GM12878 (cell line): ENCODE results near the gene EXOSC10. TPM values are rescaled to one million over a fixed set of nuclear protein-coding genes. Genes with fewer than 3 reads are reported as not detected.

Experiments
- ATAC-seq: fragments of 200-7000 bp; cut with Tn5 transposase; 3 replicates; pipeline ENCODE4 v1.9.1; 2020; ENCODE audit warnings: mild to moderate bottlenecking, moderate library complexity
- BruUV-seq: library from RNA; stranded (reverse); fragments of 400-500 nt; replicated peaks from 2 replicates; lab custom pipeline; 2021; lab: Mats Ljungman, UMichigan
- CTCF ChIA-PET: fragments of 300-600 bp; sonication (Branson Sonifier 250); formaldehyde crosslinking; extraction: SDS; loops from one replicate; lab custom pipeline; 2021; ENCODE audit warnings: inconsistent platforms; lab: Yijun Ruan, JAX
- POLR2A ChIA-PET: fragments of 350-600 bp; formaldehyde crosslinking; extraction: SDS; loops from one replicate; lab custom pipeline; 2021; ENCODE audit warnings: inconsistent platforms; lab: Charles Lee
- RAD21 ChIA-PET: fragments of 300-600 bp; sonication (Branson Sonifier 250); formaldehyde crosslinking; loops from one replicate; lab custom pipeline; 2023; ENCODE audit warnings: antibody characterized with exemption; ENCODE audit not compliant: unreplicated experiment; lab: Charles Lee
- SMC1A ChIA-PET: fragments of 300-600 bp; sonication (Branson Sonifier 250); formaldehyde crosslinking; loops from one replicate; lab custom pipeline; 2023; ENCODE audit not compliant: unreplicated experiment, uncharacterized antibody; lab: Charles Lee
- DNase-seq: peaks from one replicate; pipeline ENCODE4 v3.0.0-alpha.2; 2011; ENCODE audit warnings: low read depth, low spot score
- FAIRE-seq: peaks from 3 replicates; lab custom pipeline; 2011; peaks lifted over from hg19 to GRCh38; lab: Jason Lieb, UNC
- H2AFZ ChIP-seq: 2 replicates; pipeline ENCODE4 v1.6.0; 2011; ENCODE audit warnings: low read depth, low read length, control low read depth; ENCODE audit not compliant: control insufficient read depth
- H3K27ac ChIP-seq: 2 replicates; pipeline ENCODE4 v1.5.1; 2011; ENCODE audit warnings: control low read depth; ENCODE audit not compliant: control insufficient read depth, insufficient read depth
- H3K27me3 ChIP-seq, 2 experiments: replicated peaks in 1 of 2; 2 replicates each; pipeline versions ENCODE4 v1.6.0 to v1.6.1; 2011; ENCODE audit warnings: low read length in 1 of 2; ENCODE audit not compliant: control insufficient read depth in 2 of 2, insufficient read depth in 2 of 2
- H3K36me3 ChIP-seq, 2 experiments: 2 replicates each; pipeline ENCODE4 v1.5.1; 2011; ENCODE audit warnings: low read length in 1 of 2; ENCODE audit not compliant: control insufficient read depth in 2 of 2, insufficient read depth in 2 of 2
- H3K4me1 ChIP-seq: 2 replicates; pipeline ENCODE4 v1.6.1; 2011; ENCODE audit warnings: mild to moderate bottlenecking, low read length, moderate library complexity, mixed read lengths; ENCODE audit not compliant: control insufficient read depth, insufficient read depth
- H3K4me2 ChIP-seq: 2 replicates; pipeline ENCODE4 v1.6.0; 2011; ENCODE audit warnings: control low read depth; ENCODE audit not compliant: control insufficient read depth, insufficient read depth
- H3K4me3 ChIP-seq: fragments of 200-600 bp; sonication (generic); 2 replicates; pipeline ENCODE4 v1.5.1; 2016
- H3K79me2 ChIP-seq: 2 replicates; pipeline ENCODE4 v1.6.0; 2011; ENCODE audit warnings: low read length; ENCODE audit not compliant: control insufficient read depth, insufficient read depth
- H3K9ac ChIP-seq: 2 replicates; pipeline ENCODE4 v1.8.0; 2011; ENCODE audit warnings: low read length, control low read depth, mixed read lengths; ENCODE audit not compliant: control insufficient read depth, insufficient read depth
- H3K9me3 ChIP-seq: replicated peaks from 3 replicates; pipeline ENCODE4 v1.5.1; 2011; ENCODE audit warnings: mild to moderate bottlenecking, low read length; ENCODE audit not compliant: control insufficient read depth, insufficient read depth
- H4K20me1 ChIP-seq: 2 replicates; pipeline ENCODE4 v1.6.0; 2011; ENCODE audit not compliant: control insufficient read depth, insufficient read depth
- BCLAF1 ChIP-seq: fragments of 450-650 bp; IDR thresholded peaks from 2 replicates; pipeline ENCODE4 v1.6.1; 2017; ENCODE audit warnings: antibody characterized with exemption, mild to moderate bottlenecking, moderate library complexity
- CHD2 ChIP-seq: IDR thresholded peaks from 2 replicates; pipeline ENCODE4 v1.6.1; 2011; ENCODE audit warnings: low read depth, low read length, improper control_type of control experiment, borderline replicate concordance
- E4F1 ChIP-seq: fragments of 450-650 bp; IDR thresholded peaks from 2 replicates; pipeline ENCODE4 v1.6.1; 2018; ENCODE audit warnings: borderline replicate concordance, mild to moderate bottlenecking; ENCODE audit not compliant: partially characterized antibody
- HDAC2 ChIP-seq: fragments of 200-600 bp; sonication (generic); IDR thresholded peaks from 2 replicates; pipeline ENCODE4 v1.6.1; 2017
- KDM1A ChIP-seq: fragments of 200-600 bp; sonication (generic); IDR thresholded peaks from 2 replicates; pipeline ENCODE4 v1.6.1; 2016; ENCODE audit warnings: borderline replicate concordance
- KLF5 ChIP-seq: fragments of 450-650 bp; IDR thresholded peaks from 2 replicates; pipeline ENCODE4 v1.6.1; 2014; ENCODE audit warnings: mild to moderate bottlenecking; ENCODE audit not compliant: partially characterized antibody
- NR2C2 ChIP-seq: IDR thresholded peaks from 2 replicates; pipeline ENCODE4 v1.6.1; 2011; ENCODE audit warnings: borderline replicate concordance, low read depth; ENCODE audit not compliant: control insufficient read depth, insufficient read length
- NR2F1 ChIP-seq: fragments of 450-650 bp; conservative IDR thresholded peaks from 2 replicates; pipeline ENCODE4 v1.6.1; 2017; ENCODE audit warnings: mild to moderate bottlenecking
- RAD21 ChIP-seq: IDR thresholded peaks from 2 replicates; pipeline ENCODE4 v1.6.1; 2011; ENCODE audit warnings: mild to moderate bottlenecking, low read depth, low read length, moderate library complexity; ENCODE audit not compliant: insufficient read depth
- REST ChIP-seq: IDR thresholded peaks from 2 replicates; pipeline ENCODE4 v1.6.1; 2012; ENCODE audit warnings: mild to moderate bottlenecking, low read depth, low read length
- SIX5 ChIP-seq: IDR thresholded peaks from 2 replicates; pipeline ENCODE4 v1.6.1; 2011; ENCODE audit warnings: mild to moderate bottlenecking, low read depth, low read length, moderate library complexity; ENCODE audit not compliant: severe bottlenecking
- SP1 ChIP-seq: IDR thresholded peaks from one replicate; pipeline ENCODE4 v1.6.1; 2011; ENCODE audit warnings: low read depth, low read length
- SUZ12 ChIP-seq: fragments of 200-600 bp; sonication (generic); IDR thresholded peaks from one replicate; pipeline ENCODE4 v1.6.1; 2018; ENCODE audit warnings: antibody characterized with exemption, mild to moderate bottlenecking; ENCODE audit not compliant: unreplicated experiment
- TAF1 ChIP-seq: IDR thresholded peaks from 2 replicates; pipeline ENCODE4 v1.6.1; 2011; ENCODE audit warnings: mild to moderate bottlenecking, low read depth, low read length, borderline replicate concordance
- TCF7 ChIP-seq: IDR thresholded peaks from 2 replicates; pipeline ENCODE4 v1.6.1; 2014; ENCODE audit warnings: antibody characterized with exemption, borderline replicate concordance
- WGBS: methylation state at CpG from one replicate; pipeline ENCODE4 v1.1.6; 2016; ENCODE audit warnings: low lambda C conversion rate; ENCODE audit not compliant: insufficient replicate concordance, insufficient coverage; ENCODE audit errors: missing lambda C conversion rate; 5-methylcytosine and 5-hydroxymethylcytosine counted together
- in situ Hi-C: fragments of 300-500 bp; cut with MboI; formaldehyde crosslinking; loops from 9 replicates; pipeline ENCODE4 v1.14.3; 2018; ENCODE audit warnings: mixed read lengths
- intact Hi-C: fragments of 100-400 bp; cut with micrococcal nuclease; formaldehyde crosslinking; loops from one replicate; pipeline ENCODE4 v1.14.2; 2022; ENCODE audit not compliant: unreplicated experiment
- polyA plus RNA-seq, 11 experiments: library from polyadenylated mRNA; depleted of rRNA in 4 of 11; unstranded in 6 of 11; stranded (reverse) in 5 of 11; fragments of >200 nt; fragmentation: Nextera tagmentation in 4 of 11; fragmentation: Illumina TruSeq in 1 of 11; extraction: Ambion mirVana in 4 of 11; extraction: Trizol in 1 of 11; gene quantifications; 1 replicate in 1 of 11; 2 replicates in 10 of 11; pipeline versions ENCODE4 v1.2.1 to v1.2.3, GENCODE V29; 2011 to 2016; ENCODE audit warnings: inconsistent platforms in 2 of 11, missing spikeins in 2 of 11, low read depth in 1 of 11
- total RNA-seq, 4 experiments: library from RNA; depleted of rRNA in 3 of 4; stranded (reverse); fragments of >200 nt in 3 of 4; fragmentation: Illumina TruSeq in 1 of 4; extraction: Trizol in 1 of 4; gene quantifications; 2 replicates each; pipeline versions ENCODE4 v1.2.1 to v1.2.3, GENCODE V29; 2013 to 2021

Gene EXOSC10
- total and polyA plus RNA-seq, 10 of the 15 experiments (the other 5 are each of a cell fraction or from before 2014, with no cell fraction given): 16.2 to 86.5 (median 66.4) TPM

GRCh38 chr1:11042065-11042464 lies 57.6 kb downstream of the EXOSC10 start:
- no peaks in the 10 kb centered on the region for H3K4me1 ChIP-seq
- no peaks in the 10 kb centered on the region for H3K9me3 ChIP-seq
- H3K79me2 ChIP-seq: no peaks in the 10 kb centered on the region
- DNase-seq (no peak), FAIRE-seq (no peak), ATAC-seq (no peak)
- 19% methylated on average over 3 of the region's 3 CpGs for WGBS
- RAD21 ChIA-PET: no interaction called here
- no peak for TF ChIP-seq NR2F1
- no peak for TF ChIP-seq CHD2
- no peak for TF ChIP-seq KDM1A
- TF ChIP-seq REST: no peak
- TF ChIP-seq SIX5: no peak
- TF ChIP-seq KLF5: no peak
- no peak for TF ChIP-seq TAF1
- no peak for TF ChIP-seq HDAC2
- no peak for TF ChIP-seq RAD21
- TF ChIP-seq SP1: no peak
- no peak for TF ChIP-seq NR2C2
- TF ChIP-seq BCLAF1: no peak
- TF ChIP-seq E4F1: no peak
- TF ChIP-seq TCF7: no peak
- no peak for TF ChIP-seq SUZ12
- H2AFZ ChIP-seq: no peak overlapping the region
- BruUV-seq: no TSS peak
- no peak overlapping the region for H3K9ac ChIP-seq
- no peaks in the 10 kb centered on the region for H4K20me1 ChIP-seq
- CTCF ChIA-PET: interaction anchor here (0.6 to 1.2 kb wide), 2 partner anchors 16 to 601 kb away, joined by 3 read pairs; no protein-coding TSS in a partner anchor
- no peak overlapping the region for H3K4me2 ChIP-seq
- H3K4me3 ChIP-seq: no peak overlapping the region
- POLR2A ChIA-PET: no interaction called here
- no peaks in the 10 kb centered on the region for H3K36me3 ChIP-seq
- SMC1A ChIA-PET: no interaction called here
- intact Hi-C loops: no loop called here
- no peaks in the 10 kb centered on the region for H3K27me3 ChIP-seq
- in situ Hi-C loops: no loop called here
- no peak overlapping the region for H3K27ac ChIP-seq
